NOMO-1 (cell line): ENCODE results near the gene QPCT.
"Not testable (repeated sequence)": the region's sequence is repeated elsewhere in the genome, so short reads cannot be mapped to it uniquely, and the experiment has no call there.

Experiments used
- DNase-seq, 2 experiments: peaks; one replicate each; lab custom pipeline; 2025; ENCODE audit not compliant: unreplicated experiment in 2 of 2; lab: John Stamatoyannopoulos, UW

QPCT gene

GRCh38 chr2:37389989-37390765, 45.7 kb downstream of the QPCT start:
- peak; percentile 39 to 81 for DNase-seq

GRCh38 chr2:37390777-37391176, 46.3 kb downstream of the QPCT start:
- no peak for DNase-seq

GRCh38 chr2:37391711-37392110, 47.3 kb downstream of the QPCT start:
- DNase-seq = no peak

GRCh38 chr2:37392428-37392827, 48.0 kb downstream of the QPCT start:
- DNase-seq = no peak

GRCh38 chr2:37394263-37394662, 49.8 kb downstream of the QPCT start:
- DNase-seq = peak; percentile 51 to 88

- DNase-seq = no peak
Measured at GRCh38 chr2:37394796-37395555, 50.5 kb downstream of the QPCT start.

GRCh38 chr2:37396890-37397565, 52.6 kb downstream of the QPCT start:
- no peak for DNase-seq

GRCh38 chr2:37398990-37399389, 54.6 kb downstream of the QPCT start:
- no peak for DNase-seq

- DNase-seq = no peak
Measured at GRCh38 chr2:37400041-37400440, 55.6 kb downstream of the QPCT start.

GRCh38 chr2:37402636-37403035, 58.2 kb downstream of the QPCT start:
- DNase-seq = peak in 1 of 2 experiments; percentile 53

- no peak for DNase-seq
Measured at GRCh38 chr2:37405781-37406180, 61.4 kb downstream of the QPCT start.

GRCh38 chr2:37412231-37412630, 67.8 kb downstream of the QPCT start:
- no peak for DNase-seq

GRCh38 chr2:37413911-37414469, 69.6 kb downstream of the QPCT start:
- not testable (repeated sequence) for DNase-seq

- peak; percentile 26 to 87 for DNase-seq
Measured at GRCh38 chr2:37414470-37414949, 70.1 kb downstream of the QPCT start.

- DNase-seq = peak; percentile 27 to 28
Measured at GRCh38 chr2:37415128-37415820, 70.8 kb downstream of the QPCT start.

- DNase-seq = no peak
Measured at GRCh38 chr2:37417321-37417720, 72.9 kb downstream of the QPCT start.

- no peak for DNase-seq
Measured at GRCh38 chr2:37418956-37419355, 74.5 kb downstream of the QPCT start.

GRCh38 chr2:37421686-37422085, 77.3 kb downstream of the QPCT start:
- no peak for DNase-seq

GRCh38 chr2:37422816-37423215, 78.4 kb downstream of the QPCT start:
- DNase-seq = no peak
